Mucosa of descending colon (tissue), 3 donors: ENCODE measurements around the gene ZMYND10. TPM values are rescaled to one million over a fixed set of nuclear protein-coding genes. Genes with fewer than 3 reads are reported as not detected.

Experiments used
- ATAC-seq: fragments of 200-7000 bp; cut with Tn5 transposase; one replicate; pipeline ENCODE4 v1.9.1; 2020; ENCODE audit warnings: mild to moderate bottlenecking, moderate library complexity
- DNase-seq, 3 donors: peaks; one replicate each; pipeline ENCODE4 v3.0.0-alpha.2; 2020
- H3K36me3 ChIP-seq: fragments of 200-600 bp; one replicate; pipeline ENCODE4 v1.8.0; 2021; ENCODE audit warnings: low read depth, mild to moderate bottlenecking
- H3K4me1 ChIP-seq: fragments of 200-600 bp; one replicate; pipeline ENCODE4 v1.8.0; 2021; ENCODE audit warnings: low read depth, mild to moderate bottlenecking
- H3K4me3 ChIP-seq: fragments of 200-600 bp; one replicate; pipeline ENCODE4 v1.8.0; 2021; ENCODE audit warnings: mild to moderate bottlenecking
- H3K9me3 ChIP-seq: fragments of 200-600 bp; one replicate; pipeline ENCODE4 v1.8.0; 2021; ENCODE audit warnings: mild to moderate bottlenecking
- CTCF ChIP-seq: fragments of 200-600 bp; IDR thresholded peaks from one replicate; pipeline ENCODE4 v1.8.0; 2022; ENCODE audit warnings: antibody characterized with exemption, mild to moderate bottlenecking
- intact Hi-C, 2 donors: fragments of 100-400 bp; cut with DNase I in 1 of 2; cut with micrococcal nuclease in 1 of 2; formaldehyde crosslinking; loops; one replicate each; pipeline versions ENCODE4 v1.11.0 to v1.11.1; 2022; cut with DNase I, micrococcal nuclease
- total RNA-seq, 3 donors: library from RNA; stranded (reverse); fragmentation: NEBNext Ultra II Directional in 2 of 3; extraction: Animal tissue kit (Norgen Biotek cat#: 25700) in 2 of 3; gene quantifications; one replicate each; pipeline versions ENCODE4 v1.2.1 to v1.2.4, GENCODE V29; 2021 to 2023
- donor health status: DM: no; HTN: no; CAD: no; lungs with moderate emphysema.
- donor health status: DM: no; HTN: no; CAD: no.
- donor health status: DM: no; HTN: yes; CAD: no.

ZMYND10 gene
- total RNA-seq, 3 donors from 2014 or later: 0.20 to 0.60 (median 0.31) TPM

- no peak for ATAC-seq
- no peak for TF ChIP-seq CTCF
- intact Hi-C loops: no loop called here
- Histone ChIP-seq H3K4me1 (peaks cover 14% of the 10 kb centered on the region), H3K36me3 (peaks cover 6% of the 10 kb centered on the region), H3K9me3 (no peaks in the 10 kb centered on the region), H3K4me3 (no peak overlapping the region)
- DNase-seq: peak in 1 of 3 donors; percentile 55
Measured at GRCh38 chr3:50297896-50298725, 47.4 kb downstream of the ZMYND10 start.

- no peaks in the 10 kb centered on the region for H3K9me3 ChIP-seq
- ATAC-seq (no peak), DNase-seq (peak; percentile 37 to 61 (median 40))
- H3K4me1 ChIP-seq: peaks cover 19% of the 10 kb centered on the region
- intact Hi-C loops: no loop called here
- no peak overlapping the region for H3K4me3 ChIP-seq
- H3K36me3 ChIP-seq: peaks cover 6% of the 10 kb centered on the region
- no peak for TF ChIP-seq CTCF
Measured at GRCh38 chr3:50297384-50297775, 48.2 kb downstream of the ZMYND10 start.

DNA sequence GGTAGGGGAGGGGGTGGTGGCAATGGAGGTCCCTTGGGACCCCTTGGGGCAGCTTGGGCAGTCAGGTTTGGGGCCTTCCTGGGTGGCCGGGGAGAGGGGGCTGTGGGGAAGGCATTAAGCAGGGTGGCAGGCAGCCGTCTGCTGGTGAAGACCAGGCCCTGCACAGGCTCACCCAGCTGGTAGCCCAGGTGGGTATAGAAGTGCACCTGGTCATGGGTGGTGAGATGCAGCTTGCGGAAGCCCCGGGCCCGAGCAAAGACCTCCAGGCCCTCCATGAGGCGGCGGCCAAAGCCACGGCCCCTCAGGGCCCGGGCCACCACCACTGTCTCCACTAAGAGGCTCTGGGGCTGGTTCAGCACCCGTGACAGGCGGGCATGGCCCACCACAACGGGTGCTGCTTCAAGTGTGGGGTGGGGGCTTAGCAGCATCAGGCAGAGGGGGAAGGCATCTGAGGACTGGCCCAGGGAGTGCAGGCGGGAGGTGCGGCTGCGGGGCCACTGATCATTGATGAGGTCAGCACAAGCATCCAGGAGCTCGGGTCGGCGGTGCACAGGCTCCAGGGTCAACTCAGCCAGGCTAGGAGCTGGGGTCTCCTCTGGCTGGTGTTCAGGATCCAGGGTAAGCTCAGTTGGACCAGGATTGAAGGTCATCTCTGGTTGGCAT is 48.7 kb downstream of the ZMYND10 start:
- intact Hi-C loops: no loop called here
- no peaks in the 10 kb centered on the region for H3K9me3 ChIP-seq
- no peak overlapping the region for H3K4me3 ChIP-seq
- no peak for TF ChIP-seq CTCF
- ATAC-seq: no peak
- DNase-seq: peak in 2 of 3 donors; percentile 39 to 60
- H3K36me3 ChIP-seq: peaks cover 6% of the 10 kb centered on the region
- peaks cover 19% of the 10 kb centered on the region for H3K4me1 ChIP-seq

- no peak overlapping the region for H3K4me3 ChIP-seq
- no peak for DNase-seq
- no peaks in the 10 kb centered on the region for H3K9me3 ChIP-seq
- no peak for ATAC-seq
- peaks cover 27% of the 10 kb centered on the region for H3K4me1 ChIP-seq
- no peak for TF ChIP-seq CTCF
- intact Hi-C loops: no loop called here
- H3K36me3 ChIP-seq: peaks cover 6% of the 10 kb centered on the region
Measured at GRCh38 chr3:50295553-50296431, 49.7 kb downstream of the ZMYND10 start.
